Fibroblast of lung (primary cell): ENCODE measurements around the gene MEIS2. TPM values are rescaled to one million over a fixed set of nuclear protein-coding genes. Genes with fewer than 3 reads are reported as not detected.

Experiments used
- DNase-seq, 2 donors: peaks; one replicate each; pipeline versions ENCODE4 v3.0.0 to v3.0.0-alpha.2; 2010; ENCODE audit warnings: low read depth in 2 of 2
- H2AFZ ChIP-seq: 2 replicates; pipeline ENCODE4 v1.5.1; 2012; ENCODE audit warnings: low read length, control low read depth, inconsistent platforms
- H3K27ac ChIP-seq: 2 replicates; pipeline ENCODE4 v1.5.1; 2011; ENCODE audit warnings: low read length, control low read depth; ENCODE audit not compliant: insufficient read depth
- H3K27me3 ChIP-seq: 2 replicates; pipeline ENCODE4 v1.5.1; 2011; ENCODE audit warnings: mild to moderate bottlenecking, low read length; ENCODE audit not compliant: control insufficient read depth, insufficient read depth
- H3K36me3 ChIP-seq: 2 replicates; pipeline ENCODE4 v1.5.1; 2011; ENCODE audit warnings: low read length; ENCODE audit not compliant: control insufficient read depth, insufficient read depth
- H3K4me1 ChIP-seq: 2 replicates; pipeline ENCODE4 v1.5.1; 2011; ENCODE audit warnings: low read length; ENCODE audit not compliant: control insufficient read depth, insufficient read depth; ENCODE audit errors: extremely low read depth
- H3K4me2 ChIP-seq: 2 replicates; pipeline ENCODE4 v1.5.1; 2011; ENCODE audit warnings: low read length, control low read depth; ENCODE audit not compliant: insufficient read depth; ENCODE audit errors: extremely low read depth
- H3K4me3 ChIP-seq, 4 experiments: fragments of 200-600 bp in 1 of 4; sonication (generic) in 1 of 4; replicated peaks in 1 of 4; 2 replicates each; pipeline ENCODE4 v1.5.1; 2011 to 2016; ENCODE audit warnings: low read length in 4 of 4, low read depth in 3 of 4, mild to moderate bottlenecking in 3 of 4, control low read depth in 2 of 4, inconsistent platforms in 1 of 4, mixed read lengths in 1 of 4; ENCODE audit not compliant: insufficient read depth in 1 of 4; ENCODE audit errors: control extremely low read depth in 1 of 4
- H3K79me2 ChIP-seq: 2 replicates; pipeline ENCODE4 v1.5.1; 2012; ENCODE audit warnings: mild to moderate bottlenecking, low read length, inconsistent platforms; ENCODE audit not compliant: control insufficient read depth, insufficient read depth
- H3K9ac ChIP-seq: 2 replicates; pipeline ENCODE4 v1.5.1; 2011; ENCODE audit warnings: mild to moderate bottlenecking, low read length, control low read depth; ENCODE audit not compliant: insufficient read depth
- H3K9me3 ChIP-seq: 2 replicates; pipeline ENCODE4 v1.5.1; 2012; ENCODE audit warnings: low read depth, low read length; ENCODE audit not compliant: control insufficient read depth, insufficient read depth
- H4K20me1 ChIP-seq: 2 replicates; pipeline ENCODE4 v1.5.1; 2011; ENCODE audit warnings: low read length; ENCODE audit not compliant: control insufficient read depth, insufficient read depth; ENCODE audit errors: extremely low read depth
- EZH2 ChIP-seq: IDR thresholded peaks from 2 replicates; pipeline ENCODE4 v1.5.1; 2012; ENCODE audit warnings: low read length, control low read depth, mild to moderate bottlenecking; ENCODE audit errors: missing control alignments
- polyA plus RNA-seq, 2 donors: library from polyadenylated mRNA; depleted of rRNA in 1 of 2; stranded (reverse) in 1 of 2; unstranded in 1 of 2; fragments of >200 nt; gene quantifications; 2 replicates each; pipeline ENCODE4 v1.2.1, GENCODE V29; 2011 to 2012; ENCODE audit warnings: missing spikeins in 1 of 2
- total RNA-seq: library from RNA; depleted of rRNA; stranded (reverse); fragments of >200 nt; gene quantifications from 2 replicates; pipeline ENCODE4 v1.2.1, GENCODE V29; 2014
- TF ChIP-seq, protein P1 (sequence below), 2 donors: IDR thresholded peaks in 1 of 2; conservative IDR thresholded peaks in 1 of 2; 1 replicate in 1 of 2; 2 replicates in 1 of 2; pipeline ENCODE4 v1.5.1; 2011 to 2012; ENCODE audit warnings: low read length in 2 of 2, control low read depth in 1 of 2, inconsistent platforms in 1 of 2, low read depth in 1 of 2, mild to moderate bottlenecking in 1 of 2

Gene MEIS2
- total and polyA plus RNA-seq, 2 donors (not counting 1 experiment from before 2014, with no cell fraction given), result 31.0 to 37.1 TPM

DNA sequence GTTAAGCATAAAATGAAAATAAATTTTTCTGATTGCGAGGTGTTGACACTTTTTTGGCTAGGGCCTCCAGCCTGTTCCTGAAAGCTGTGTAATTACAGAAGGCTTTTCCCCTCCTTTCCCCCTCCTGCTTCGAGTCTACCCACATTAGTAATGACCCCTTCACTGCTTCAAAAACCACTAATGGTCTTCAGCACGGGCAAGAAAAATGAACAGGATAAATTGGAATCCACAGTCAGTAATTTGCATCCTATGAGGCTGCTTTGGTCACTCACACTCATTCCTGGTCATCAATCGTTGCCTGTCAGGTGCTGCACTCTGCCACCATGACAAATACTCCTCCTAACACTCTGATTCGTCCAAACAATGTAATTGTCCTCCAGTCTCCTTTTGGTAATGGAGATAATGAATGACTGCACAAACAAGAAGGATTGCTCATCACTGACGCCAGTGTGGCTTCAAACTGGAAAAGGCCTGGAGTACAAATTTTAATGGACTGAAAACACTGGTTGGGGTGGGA, 148.6 kb downstream of the MEIS2 start:
- no peak overlapping the region for H3K4me3 ChIP-seq
- no peaks in the 10 kb centered on the region for H3K27me3 ChIP-seq
- H3K36me3 ChIP-seq, result no peaks in the 10 kb centered on the region
- no peak overlapping the region for H2AFZ ChIP-seq
- peak; percentile 76 to 99 for DNase-seq
- no peak overlapping the region for H3K9ac ChIP-seq
- no peak for TF ChIP-seq EZH2
- TF ChIP-seq, protein P1, sequence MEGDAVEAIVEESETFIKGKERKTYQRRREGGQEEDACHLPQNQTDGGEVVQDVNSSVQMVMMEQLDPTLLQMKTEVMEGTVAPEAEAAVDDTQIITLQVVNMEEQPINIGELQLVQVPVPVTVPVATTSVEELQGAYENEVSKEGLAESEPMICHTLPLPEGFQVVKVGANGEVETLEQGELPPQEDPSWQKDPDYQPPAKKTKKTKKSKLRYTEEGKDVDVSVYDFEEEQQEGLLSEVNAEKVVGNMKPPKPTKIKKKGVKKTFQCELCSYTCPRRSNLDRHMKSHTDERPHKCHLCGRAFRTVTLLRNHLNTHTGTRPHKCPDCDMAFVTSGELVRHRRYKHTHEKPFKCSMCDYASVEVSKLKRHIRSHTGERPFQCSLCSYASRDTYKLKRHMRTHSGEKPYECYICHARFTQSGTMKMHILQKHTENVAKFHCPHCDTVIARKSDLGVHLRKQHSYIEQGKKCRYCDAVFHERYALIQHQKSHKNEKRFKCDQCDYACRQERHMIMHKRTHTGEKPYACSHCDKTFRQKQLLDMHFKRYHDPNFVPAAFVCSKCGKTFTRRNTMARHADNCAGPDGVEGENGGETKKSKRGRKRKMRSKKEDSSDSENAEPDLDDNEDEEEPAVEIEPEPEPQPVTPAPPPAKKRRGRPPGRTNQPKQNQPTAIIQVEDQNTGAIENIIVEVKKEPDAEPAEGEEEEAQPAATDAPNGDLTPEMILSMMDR (conservative IDR thresholded peaks at IDR 0.05 in 1 of 2, IDR thresholded peaks at IDR 0.05 in 1 of 2; ENCODE audit: low read depth in 1 of 2, low read length in 2 of 2), result no peak
- peak overlapping the region; percentile 41 for H3K4me2 ChIP-seq
- no peak overlapping the region for H3K27ac ChIP-seq
- peaks cover 7% of the 10 kb centered on the region for H3K4me1 ChIP-seq
- no peaks in the 10 kb centered on the region for H3K79me2 ChIP-seq
- H3K9me3 ChIP-seq, result no peaks in the 10 kb centered on the region
- H4K20me1 ChIP-seq, result peaks cover 2% of the 10 kb centered on the region

DNA sequence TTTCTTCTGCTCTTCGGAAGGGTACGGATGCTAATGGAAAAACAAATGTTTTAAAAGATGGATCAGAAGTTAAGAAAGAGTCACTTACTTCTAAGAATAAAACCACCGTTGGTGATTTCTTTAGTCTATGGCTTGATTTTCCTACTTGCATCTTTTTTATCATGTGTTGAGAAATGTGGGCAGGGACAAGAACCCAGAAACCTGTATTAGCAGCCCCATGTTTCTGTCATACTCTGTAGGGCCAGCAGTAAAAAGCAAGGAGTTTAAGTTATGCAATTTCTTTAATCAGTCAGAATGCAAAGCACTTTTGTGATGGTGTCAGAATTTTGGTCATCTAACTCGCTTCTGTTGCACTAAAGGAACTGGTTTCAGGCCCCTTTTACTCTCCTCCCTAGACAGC, 150.0 kb downstream of the MEIS2 start:
- DNase-seq, result no peak
- Histone ChIP-seq H3K4me1 (peaks cover 7% of the 10 kb centered on the region), H3K9me3 (no peaks in the 10 kb centered on the region), H3K9ac (no peak overlapping the region), H3K27ac (no peak overlapping the region), H3K4me3 (no peak overlapping the region), H2AFZ (no peak overlapping the region), H3K79me2 (no peaks in the 10 kb centered on the region), H3K4me2 (no peak overlapping the region), H4K20me1 (peaks cover 2% of the 10 kb centered on the region), H3K27me3 (no peaks in the 10 kb centered on the region), H3K36me3 (no peaks in the 10 kb centered on the region)
- no peak for TF ChIP-seq EZH2
- TF ChIP-seq, protein P1 (conservative IDR thresholded peaks at IDR 0.05 in 1 of 2, IDR thresholded peaks at IDR 0.05 in 1 of 2; ENCODE audit: low read depth in 1 of 2, low read length in 2 of 2), result no peak

DNA sequence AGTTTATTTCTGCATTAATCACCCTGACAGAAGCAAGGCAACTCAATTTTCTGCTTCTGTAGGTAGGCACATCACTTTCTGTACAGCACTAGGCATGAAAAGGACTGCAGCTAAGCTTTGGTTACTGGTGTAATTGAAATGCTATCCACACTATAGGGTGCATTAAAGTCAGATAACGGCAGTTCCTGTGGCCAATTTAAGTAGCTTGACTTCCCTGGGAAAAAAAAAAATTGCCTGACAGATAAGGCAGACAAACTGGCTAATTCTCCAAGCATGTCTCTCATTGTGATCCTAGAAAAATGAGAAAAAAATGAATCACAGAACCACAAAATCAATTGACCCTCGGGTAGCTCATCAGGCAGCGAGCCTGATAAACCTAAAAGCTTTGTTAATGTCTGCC, 151.4 kb downstream of the MEIS2 start:
- Histone ChIP-seq H3K27me3 (no peaks in the 10 kb centered on the region), H3K79me2 (no peaks in the 10 kb centered on the region), H4K20me1 (peaks cover 2% of the 10 kb centered on the region), H3K4me2 (no peak overlapping the region), H2AFZ (no peak overlapping the region), H3K4me3 (no peak overlapping the region), H3K9ac (no peak overlapping the region), H3K9me3 (no peaks in the 10 kb centered on the region), H3K36me3 (no peaks in the 10 kb centered on the region), H3K27ac (no peak overlapping the region), H3K4me1 (peaks cover 7% of the 10 kb centered on the region)
- DNase-seq, result peak in 1 of 2 donors; percentile 59
- TF ChIP-seq, protein P1 (conservative IDR thresholded peaks at IDR 0.05 in 1 of 2, IDR thresholded peaks at IDR 0.05 in 1 of 2; ENCODE audit: low read depth in 1 of 2, low read length in 2 of 2), result no peak
- no peak for TF ChIP-seq EZH2
